ENCODE results near the gene ASIC1.

The ASIC1 gene

GRCh38 chr12:50061946-50062686, 4.7 kb downstream of the ASIC1 start:
- POLR2A ChIA-PET: no interaction called here
- CTCF ChIA-PET: interaction anchor here (0.7 to 11.2 kb wide), 8 partner anchors 7 to 114 kb away, joined by 3 to 122 read pairs (median 6); no protein-coding TSS in a partner anchor
- DNase-seq (ENCODE audit: extremely low spot score): no peak
- no peak for TF ChIP-seq CTCF (IDR thresholded peaks at IDR 0.05; ENCODE audit: control extremely low read depth, extremely low read depth, low read depth, missing control alignments)

- ChIA-PET CTCF (interaction anchor here (0.8 to 11.2 kb wide), 7 partner anchors 7 to 96 kb away, joined by 4 to 122 read pairs (median 8); no protein-coding TSS in a partner anchor), POLR2A (no interaction called here)
- no peak for DNase-seq (ENCODE audit: extremely low spot score)
- no peak for TF ChIP-seq CTCF (IDR thresholded peaks at IDR 0.05; ENCODE audit: control extremely low read depth, extremely low read depth, low read depth, missing control alignments)
Measured at GRCh38 chr12:50062728-50063460, 5.5 kb downstream of the ASIC1 start.

GRCh38 chr12:50065726-50066310, 8.4 kb downstream of the ASIC1 start:
- TF ChIP-seq CTCF (IDR thresholded peaks at IDR 0.05; ENCODE audit: control extremely low read depth, extremely low read depth, low read depth, missing control alignments): no peak
- no peak for DNase-seq (ENCODE audit: extremely low spot score)
- CTCF ChIA-PET: interaction anchor here (0.8 to 15.1 kb wide), 13 partner anchors 8 to 287 kb away, joined by 3 to 243 read pairs (median 8); partner anchors contain the start of genes COX14 and SMARCD1
- POLR2A ChIA-PET: no interaction called here

GRCh38 chr12:50066402-50066801, 9.0 kb downstream of the ASIC1 start:
- CTCF ChIA-PET: interaction anchor here (0.8 to 15.1 kb wide), 10 partner anchors 8 to 110 kb away, joined by 3 to 243 read pairs (median 6); partner anchors contain the start of gene SMARCD1
- DNase-seq (ENCODE audit: extremely low spot score): no peak
- no peak for TF ChIP-seq CTCF (IDR thresholded peaks at IDR 0.05; ENCODE audit: control extremely low read depth, extremely low read depth, low read depth, missing control alignments)
- POLR2A ChIA-PET: no interaction called here

- ChIA-PET POLR2A (no interaction called here), CTCF (interaction anchor here (0.8 to 15.1 kb wide), 18 partner anchors 9 to 321 kb away, joined by 3 to 243 read pairs (median 6); partner anchors contain the start of genes AQP6, ASIC1 and COX14)
- TF ChIP-seq CTCF (IDR thresholded peaks at IDR 0.05; ENCODE audit: control extremely low read depth, extremely low read depth, low read depth, missing control alignments): no peak
- no peak for DNase-seq (ENCODE audit: extremely low spot score)
Measured at GRCh38 chr12:50069069-50069468, 11.7 kb downstream of the ASIC1 start.

GRCh38 chr12:50069539-50069938, 12.1 kb downstream of the ASIC1 start:
- DNase-seq (ENCODE audit: extremely low spot score): no peak
- TF ChIP-seq CTCF (IDR thresholded peaks at IDR 0.05; ENCODE audit: control extremely low read depth, extremely low read depth, low read depth, missing control alignments): no peak
- CTCF ChIA-PET: interaction anchor here (0.8 to 15.1 kb wide), 31 partner anchors 8 to 321 kb away, joined by 3 to 243 read pairs (median 7); partner anchors contain the start of genes AQP6, ASIC1, COX14 and SMARCD1
- POLR2A ChIA-PET: no interaction called here
